Stimulated activated effector memory CD8-positive, alpha-beta T cell treated with anti-CD3 and anti-CD28 coated beads, Interleukin-12 subunit alpha, Interleukin-12 subunit beta, amount 100 ng/mL, for 72 hours (primary cell): ENCODE data around the gene PPRC1.

ENCODE experiments used
- ATAC-seq: fragments of 150-1000 bp; cut with Tn5 transposase; 2 replicates; pipeline ENCODE4 v1.10.0; 2021
- DNase-seq, 2 donors: peaks; one replicate each; pipeline ENCODE4 v3.0.0; 2021 to 2022; ENCODE audit warnings: low spot score in 2 of 2
- H3K27ac Mint-ChIP-seq: one replicate; pipeline ENCODE4 v1.8.0; 2022; ENCODE audit warnings: mild to moderate bottlenecking, mixed read lengths
- H3K36me3 Mint-ChIP-seq: one replicate; pipeline ENCODE4 v1.8.0; 2022; ENCODE audit warnings: mild to moderate bottlenecking, mixed read lengths
- H3K4me1 Mint-ChIP-seq: one replicate; pipeline ENCODE4 v1.8.0; 2022; ENCODE audit warnings: mixed read lengths
- H3K4me3 Mint-ChIP-seq: one replicate; pipeline ENCODE4 v1.8.0; 2022; ENCODE audit warnings: mild to moderate bottlenecking, mixed read lengths
- H3K9me3 Mint-ChIP-seq: one replicate; pipeline ENCODE4 v1.8.0; 2022; ENCODE audit warnings: mixed read lengths

Gene PPRC1, protein sequence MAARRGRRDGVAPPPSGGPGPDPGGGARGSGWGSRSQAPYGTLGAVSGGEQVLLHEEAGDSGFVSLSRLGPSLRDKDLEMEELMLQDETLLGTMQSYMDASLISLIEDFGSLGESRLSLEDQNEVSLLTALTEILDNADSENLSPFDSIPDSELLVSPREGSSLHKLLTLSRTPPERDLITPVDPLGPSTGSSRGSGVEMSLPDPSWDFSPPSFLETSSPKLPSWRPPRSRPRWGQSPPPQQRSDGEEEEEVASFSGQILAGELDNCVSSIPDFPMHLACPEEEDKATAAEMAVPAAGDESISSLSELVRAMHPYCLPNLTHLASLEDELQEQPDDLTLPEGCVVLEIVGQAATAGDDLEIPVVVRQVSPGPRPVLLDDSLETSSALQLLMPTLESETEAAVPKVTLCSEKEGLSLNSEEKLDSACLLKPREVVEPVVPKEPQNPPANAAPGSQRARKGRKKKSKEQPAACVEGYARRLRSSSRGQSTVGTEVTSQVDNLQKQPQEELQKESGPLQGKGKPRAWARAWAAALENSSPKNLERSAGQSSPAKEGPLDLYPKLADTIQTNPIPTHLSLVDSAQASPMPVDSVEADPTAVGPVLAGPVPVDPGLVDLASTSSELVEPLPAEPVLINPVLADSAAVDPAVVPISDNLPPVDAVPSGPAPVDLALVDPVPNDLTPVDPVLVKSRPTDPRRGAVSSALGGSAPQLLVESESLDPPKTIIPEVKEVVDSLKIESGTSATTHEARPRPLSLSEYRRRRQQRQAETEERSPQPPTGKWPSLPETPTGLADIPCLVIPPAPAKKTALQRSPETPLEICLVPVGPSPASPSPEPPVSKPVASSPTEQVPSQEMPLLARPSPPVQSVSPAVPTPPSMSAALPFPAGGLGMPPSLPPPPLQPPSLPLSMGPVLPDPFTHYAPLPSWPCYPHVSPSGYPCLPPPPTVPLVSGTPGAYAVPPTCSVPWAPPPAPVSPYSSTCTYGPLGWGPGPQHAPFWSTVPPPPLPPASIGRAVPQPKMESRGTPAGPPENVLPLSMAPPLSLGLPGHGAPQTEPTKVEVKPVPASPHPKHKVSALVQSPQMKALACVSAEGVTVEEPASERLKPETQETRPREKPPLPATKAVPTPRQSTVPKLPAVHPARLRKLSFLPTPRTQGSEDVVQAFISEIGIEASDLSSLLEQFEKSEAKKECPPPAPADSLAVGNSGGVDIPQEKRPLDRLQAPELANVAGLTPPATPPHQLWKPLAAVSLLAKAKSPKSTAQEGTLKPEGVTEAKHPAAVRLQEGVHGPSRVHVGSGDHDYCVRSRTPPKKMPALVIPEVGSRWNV (N-terminal part only)

DNA sequence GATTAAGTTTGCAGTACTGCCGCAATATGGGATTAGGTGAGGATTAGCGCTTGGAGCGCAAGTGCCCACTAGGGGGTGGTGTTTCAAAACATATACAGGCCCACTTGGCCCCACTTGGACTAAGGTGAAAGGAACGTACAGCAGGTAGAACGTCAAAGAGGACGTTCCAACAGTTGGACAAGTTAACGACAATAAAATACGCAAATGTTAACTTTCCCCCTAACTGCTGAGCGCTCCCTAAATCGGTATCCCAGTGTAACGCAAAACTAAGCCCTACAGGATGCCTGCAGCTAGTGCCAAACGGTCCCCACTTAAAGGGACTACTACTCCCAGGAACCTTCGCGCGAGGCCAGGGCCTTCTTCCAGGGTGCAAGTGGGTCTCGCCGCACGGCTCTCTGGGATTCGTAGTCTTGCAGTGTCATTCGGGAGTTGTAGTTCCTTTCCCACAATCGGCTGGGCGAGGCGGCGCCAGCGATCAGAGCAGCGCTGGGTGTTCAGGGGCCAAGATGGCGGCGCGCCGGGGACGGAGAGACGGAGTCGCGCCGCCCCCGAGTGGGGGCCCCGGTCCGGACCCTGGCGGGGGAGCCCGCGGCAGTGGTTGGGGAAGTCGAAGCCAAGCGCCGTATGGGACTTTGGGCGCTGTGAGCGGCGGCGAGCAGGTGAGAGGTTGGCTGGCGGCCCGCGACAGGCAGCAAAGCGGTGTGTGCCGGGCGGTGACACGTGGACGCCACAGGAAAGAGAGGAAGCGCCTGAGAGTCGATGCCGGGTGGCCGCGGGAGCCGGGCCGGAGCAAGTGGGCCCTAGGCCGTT lies at the start of gene PPRC1:
Gene PPRC1 (plus strand): TSS at position 478 of the 810 bp plus-strand sequence. CDS start 29 bp downstream, at position 507.
- Mint-ChIP-seq H3K4me3 (peak within 1 kb of the TSS; percentile 95), H3K4me1 (peaks cover 43% of the 10 kb centered on the region), H3K27ac (peak within 1 kb of the TSS; percentile 99), H3K9me3 (no peaks in the 10 kb centered on the region), H3K36me3 (peaks cover 53% of the 10 kb centered on the region)
- peak; percentile 96 for ATAC-seq
- peak; percentile 89 to 97 for DNase-seq

DNA sequence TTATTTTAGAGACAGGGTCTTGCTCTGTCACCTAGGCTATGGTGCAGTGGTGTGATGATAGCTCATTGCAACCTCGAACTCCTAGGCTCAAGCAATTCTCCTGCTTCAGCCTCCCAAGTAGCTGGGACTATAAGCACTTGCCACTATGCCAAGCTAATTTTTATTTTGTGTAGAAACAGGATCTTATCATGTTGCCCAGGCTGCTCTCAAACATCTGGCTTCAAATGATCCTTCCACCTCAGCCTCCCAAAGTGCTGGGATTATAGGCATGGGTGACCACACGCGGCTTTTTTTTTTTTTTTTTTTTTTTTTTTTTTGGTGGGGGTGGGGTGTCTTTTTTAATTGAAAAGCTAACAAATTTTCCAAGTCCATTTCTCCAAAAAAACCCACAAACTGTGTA lies 49.3 kb upstream of the PPRC1 start:
- no peaks in the 10 kb centered on the region for H3K36me3 Mint-ChIP-seq
- no peaks in the 10 kb centered on the region for H3K9me3 Mint-ChIP-seq
- no peak for DNase-seq
- no peaks in the 10 kb centered on the region for H3K4me1 Mint-ChIP-seq
- H3K27ac Mint-ChIP-seq, result no peak overlapping the region
- ATAC-seq, result no peak
- no peak overlapping the region for H3K4me3 Mint-ChIP-seq

DNA sequence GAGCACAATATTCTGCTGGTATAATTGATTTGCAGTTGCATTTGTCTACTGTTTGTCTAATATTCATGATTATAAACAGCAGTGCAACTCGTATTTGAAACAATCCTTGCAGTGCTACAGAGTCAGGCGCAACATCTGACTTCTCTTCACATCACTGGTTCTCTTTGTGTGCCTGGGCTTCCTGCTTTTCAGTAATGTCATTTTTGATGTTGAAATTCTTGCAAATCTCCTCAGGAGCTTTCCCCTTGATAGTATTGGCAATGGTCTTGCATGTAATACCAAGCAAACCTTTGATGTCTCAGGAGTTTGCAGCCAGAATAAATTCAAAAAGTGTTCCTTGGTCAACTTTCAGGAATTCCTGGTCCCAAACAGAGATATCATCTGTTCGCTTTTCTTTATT lies 47.5 kb upstream of the PPRC1 start:
- Mint-ChIP-seq H3K27ac (no peak overlapping the region), H3K9me3 (no peaks in the 10 kb centered on the region), H3K36me3 (no peaks in the 10 kb centered on the region), H3K4me3 (no peak overlapping the region), H3K4me1 (no peaks in the 10 kb centered on the region)
- ATAC-seq, result no peak
- no peak for DNase-seq

DNA sequence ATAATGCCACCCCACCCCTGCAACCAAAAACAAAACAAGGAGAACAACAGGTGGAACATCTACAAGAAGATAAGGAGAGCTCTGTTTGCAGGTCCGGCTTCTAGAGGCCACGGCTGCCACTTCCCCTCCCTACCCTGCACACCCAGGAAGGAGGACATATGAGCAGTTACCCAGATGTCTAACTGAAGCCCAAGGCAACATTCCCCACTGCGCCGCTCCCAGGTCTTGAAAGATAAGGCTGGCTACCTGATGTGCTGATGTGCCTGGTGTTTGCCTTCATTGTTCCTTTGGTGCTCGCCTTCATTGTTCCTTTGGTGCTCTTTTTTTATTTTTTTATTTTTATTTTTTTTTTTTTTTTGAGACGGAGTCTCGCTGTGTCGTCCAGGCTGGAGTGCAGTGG lies 46.6 kb upstream of the PPRC1 start:
- ATAC-seq (no peak), DNase-seq (no peak)
- Mint-ChIP-seq H3K9me3 (no peaks in the 10 kb centered on the region), H3K4me3 (no peak overlapping the region), H3K36me3 (no peaks in the 10 kb centered on the region), H3K4me1 (no peaks in the 10 kb centered on the region), H3K27ac (no peak overlapping the region)

DNA sequence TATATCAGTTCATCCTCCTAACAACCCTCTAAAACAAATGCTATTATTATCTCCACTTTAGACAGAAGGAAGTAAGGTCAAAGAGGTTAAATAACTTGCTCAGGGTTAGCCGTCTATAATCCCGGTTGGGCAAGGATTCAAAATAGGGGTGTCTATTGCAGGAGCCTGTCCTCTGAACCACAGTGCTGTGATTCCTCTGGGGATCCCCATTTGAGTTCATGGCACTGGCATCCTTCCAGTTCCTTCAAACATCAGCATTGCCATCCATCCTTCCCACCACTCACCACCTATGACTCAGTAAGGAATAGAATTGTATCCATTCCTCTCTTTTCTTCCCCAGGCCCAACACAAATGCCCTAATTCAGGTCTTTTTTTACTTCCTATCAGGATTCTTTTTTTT lies 42.1 kb upstream of the PPRC1 start:
- Mint-ChIP-seq H3K4me1 (no peaks in the 10 kb centered on the region), H3K9me3 (no peaks in the 10 kb centered on the region), H3K27ac (peak overlapping the region; percentile 48), H3K36me3 (peaks cover 4% of the 10 kb centered on the region), H3K4me3 (no peak overlapping the region)
- DNase-seq, result no peak
- no peak for ATAC-seq

DNA sequence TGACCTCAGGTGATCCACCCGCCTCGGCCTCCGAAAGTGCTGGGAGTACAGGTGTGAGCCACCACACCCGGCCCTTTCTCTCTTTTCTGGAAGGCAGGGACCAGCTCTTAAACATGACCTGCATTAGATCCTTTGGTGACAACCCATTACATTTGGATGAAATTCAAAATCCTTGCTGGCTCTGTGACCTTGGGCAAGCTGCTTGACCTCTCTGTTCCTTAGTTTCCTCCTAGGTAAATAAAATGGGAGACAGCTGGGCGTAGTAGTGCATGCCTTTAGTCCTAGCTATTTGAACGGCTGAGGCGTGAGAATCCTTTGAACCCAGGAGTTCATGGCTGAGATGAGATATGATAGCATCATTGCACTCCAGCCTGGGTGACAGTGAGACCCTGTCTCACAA lies 36.4 kb upstream of the PPRC1 start:
- no peak for DNase-seq
- peaks cover 25% of the 10 kb centered on the region for H3K36me3 Mint-ChIP-seq
- ATAC-seq, result no peak
- no peak overlapping the region for H3K27ac Mint-ChIP-seq
- H3K9me3 Mint-ChIP-seq, result no peaks in the 10 kb centered on the region
- no peak overlapping the region for H3K4me3 Mint-ChIP-seq
- H3K4me1 Mint-ChIP-seq, result no peaks in the 10 kb centered on the region

DNA sequence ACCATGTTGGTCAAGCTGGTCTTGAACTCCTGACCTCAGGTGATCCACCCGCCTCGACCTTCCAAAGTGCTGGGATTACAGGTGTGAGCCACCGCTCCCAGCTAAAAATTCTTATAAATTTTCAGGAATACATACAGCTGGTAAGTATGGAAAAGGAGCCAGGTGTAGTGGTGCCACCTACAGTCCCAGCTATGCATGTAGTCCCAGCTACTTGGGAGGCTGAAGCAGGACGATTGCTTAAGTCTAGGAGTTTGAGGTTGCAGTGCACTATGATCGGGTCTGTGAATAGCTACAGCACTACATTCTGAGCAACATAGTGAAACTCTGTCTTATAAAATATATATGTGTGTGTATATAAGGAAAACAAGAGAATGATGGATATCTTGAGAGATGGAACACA lies 31.7 kb upstream of the PPRC1 start:
- Mint-ChIP-seq H3K4me1 (peaks cover 14% of the 10 kb centered on the region), H3K4me3 (no peak overlapping the region), H3K36me3 (peaks cover 33% of the 10 kb centered on the region), H3K27ac (no peak overlapping the region), H3K9me3 (no peaks in the 10 kb centered on the region)
- ATAC-seq (no peak), DNase-seq (no peak)

DNA sequence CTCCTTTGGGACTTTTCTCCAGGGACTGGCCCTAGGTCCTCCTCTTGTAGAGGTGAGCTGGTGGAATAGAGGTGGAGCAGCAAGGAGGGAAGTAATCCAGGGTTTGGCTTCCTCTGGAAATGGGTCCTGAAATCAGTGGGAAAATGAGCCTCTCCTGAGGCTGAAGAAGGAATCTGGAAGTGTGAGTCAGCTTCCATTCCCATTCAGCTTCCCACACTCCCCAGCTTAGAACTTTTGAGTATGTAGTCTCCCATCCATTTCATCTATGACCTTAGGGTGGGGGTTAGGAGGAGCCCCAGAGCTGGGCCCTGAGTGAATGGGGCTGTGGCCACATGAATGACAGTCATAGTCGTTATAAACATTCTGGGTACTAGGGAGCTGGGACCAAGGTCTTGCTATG lies 30.4 kb upstream of the PPRC1 start:
- H3K4me3 Mint-ChIP-seq, result no peak overlapping the region
- peak overlapping the region; percentile 78 for H3K27ac Mint-ChIP-seq
- peaks cover 46% of the 10 kb centered on the region for H3K36me3 Mint-ChIP-seq
- ATAC-seq (no peak), DNase-seq (no peak)
- no peaks in the 10 kb centered on the region for H3K9me3 Mint-ChIP-seq
- peaks cover 16% of the 10 kb centered on the region for H3K4me1 Mint-ChIP-seq

DNA sequence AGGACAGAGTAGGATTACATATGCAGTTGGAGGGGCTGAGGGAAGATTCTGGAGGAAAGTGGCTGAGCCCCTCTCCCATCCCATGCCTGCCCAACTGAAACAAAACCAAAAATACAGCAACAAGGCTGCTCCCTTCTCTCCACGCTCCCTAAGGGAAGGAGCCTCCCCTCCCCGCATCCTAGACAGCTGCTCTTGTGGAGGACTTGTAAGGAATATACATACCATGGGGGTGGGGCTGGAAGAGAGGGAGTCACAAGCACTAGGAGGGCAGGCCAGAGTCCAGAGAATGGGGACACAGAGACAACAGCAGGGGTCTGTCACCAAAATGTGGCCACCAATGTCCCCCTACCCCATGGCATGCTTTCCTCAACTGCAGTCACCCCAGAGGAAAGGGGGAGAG lies 25.8 kb upstream of the PPRC1 start:
- H3K4me1 Mint-ChIP-seq, result peaks cover 30% of the 10 kb centered on the region
- H3K9me3 Mint-ChIP-seq, result no peaks in the 10 kb centered on the region
- H3K36me3 Mint-ChIP-seq, result peaks cover 70% of the 10 kb centered on the region
- ATAC-seq (no peak), DNase-seq (no peak)
- H3K4me3 Mint-ChIP-seq, result no peak overlapping the region
- peak overlapping the region; percentile 14 for H3K27ac Mint-ChIP-seq

DNA sequence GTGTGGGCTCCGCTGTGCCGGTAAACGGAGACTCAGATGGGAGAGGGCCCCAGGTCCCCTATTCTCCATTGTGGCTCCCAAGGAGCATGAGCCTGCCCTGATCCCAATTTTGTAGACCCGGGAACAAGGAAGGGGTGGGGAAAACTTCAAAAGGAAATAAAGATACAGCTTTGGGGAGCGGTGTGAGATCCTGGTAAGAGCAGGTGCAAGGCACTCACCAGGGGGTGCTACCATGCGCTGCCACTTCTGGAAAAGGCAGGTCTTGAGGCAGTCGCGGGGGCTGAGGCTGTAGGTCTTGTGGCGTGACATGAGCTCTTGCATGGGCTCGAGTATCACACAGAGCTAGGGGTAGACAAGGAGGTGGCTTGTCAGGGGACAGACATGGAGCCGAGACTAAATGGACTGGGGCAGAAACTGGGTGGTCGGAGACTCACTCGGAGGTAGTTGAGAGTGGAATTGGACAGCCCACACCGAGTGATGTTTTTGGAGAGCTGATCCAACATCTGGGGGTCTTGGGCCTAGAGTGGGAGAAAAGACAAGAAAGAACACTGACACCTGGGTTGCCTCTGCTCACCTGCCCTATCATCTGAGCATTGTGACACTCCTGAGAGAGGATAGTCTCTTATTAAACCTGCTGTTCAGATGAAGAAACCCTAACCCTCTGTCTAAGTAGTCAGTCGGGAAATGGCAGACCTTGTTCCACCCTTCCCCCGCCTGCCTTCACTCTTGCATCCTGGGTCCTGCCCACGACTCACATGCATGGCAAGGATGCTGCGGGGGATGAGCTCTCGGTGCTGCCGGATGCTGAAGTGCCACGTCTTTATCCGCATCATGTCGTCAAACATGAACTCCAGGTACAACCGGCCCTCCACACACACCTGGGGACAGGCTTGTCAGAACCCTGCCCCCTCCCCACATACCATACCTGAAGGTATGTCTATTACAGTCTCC lies 23.4 kb upstream of the PPRC1 start:
- Mint-ChIP-seq H3K4me1 (peaks cover 46% of the 10 kb centered on the region), H3K36me3 (peaks cover 86% of the 10 kb centered on the region), H3K9me3 (no peaks in the 10 kb centered on the region), H3K4me3 (no peak overlapping the region), H3K27ac (peak overlapping the region; percentile 61)
- ATAC-seq (no peak), DNase-seq (no peak)

DNA sequence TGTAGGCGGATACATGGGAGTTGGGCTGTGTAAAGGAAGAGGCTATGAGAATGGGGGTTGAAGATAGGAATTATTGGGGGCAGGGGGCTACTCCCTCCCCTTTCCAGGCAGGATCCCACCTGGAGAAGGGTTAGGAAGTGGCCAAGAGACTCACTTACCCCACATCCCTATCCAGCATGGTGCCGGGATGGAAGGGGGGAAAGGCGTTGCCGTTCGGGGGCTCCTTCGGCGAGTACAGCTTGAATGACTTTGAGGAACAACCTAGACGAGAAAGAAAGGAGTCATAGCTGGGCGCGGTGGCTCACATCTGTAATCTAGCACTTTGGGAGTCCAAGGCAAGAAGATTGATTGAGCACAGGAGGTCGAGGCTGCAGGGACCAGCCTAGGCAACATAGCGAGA lies 21.6 kb upstream of the PPRC1 start:
- H3K4me1 Mint-ChIP-seq, result peaks cover 49% of the 10 kb centered on the region
- ATAC-seq, result no peak
- DNase-seq, result no peak
- H3K36me3 Mint-ChIP-seq, result peaks cover 70% of the 10 kb centered on the region
- no peaks in the 10 kb centered on the region for H3K9me3 Mint-ChIP-seq
- H3K4me3 Mint-ChIP-seq, result no peak overlapping the region
- peak overlapping the region; percentile 94 for H3K27ac Mint-ChIP-seq

DNA sequence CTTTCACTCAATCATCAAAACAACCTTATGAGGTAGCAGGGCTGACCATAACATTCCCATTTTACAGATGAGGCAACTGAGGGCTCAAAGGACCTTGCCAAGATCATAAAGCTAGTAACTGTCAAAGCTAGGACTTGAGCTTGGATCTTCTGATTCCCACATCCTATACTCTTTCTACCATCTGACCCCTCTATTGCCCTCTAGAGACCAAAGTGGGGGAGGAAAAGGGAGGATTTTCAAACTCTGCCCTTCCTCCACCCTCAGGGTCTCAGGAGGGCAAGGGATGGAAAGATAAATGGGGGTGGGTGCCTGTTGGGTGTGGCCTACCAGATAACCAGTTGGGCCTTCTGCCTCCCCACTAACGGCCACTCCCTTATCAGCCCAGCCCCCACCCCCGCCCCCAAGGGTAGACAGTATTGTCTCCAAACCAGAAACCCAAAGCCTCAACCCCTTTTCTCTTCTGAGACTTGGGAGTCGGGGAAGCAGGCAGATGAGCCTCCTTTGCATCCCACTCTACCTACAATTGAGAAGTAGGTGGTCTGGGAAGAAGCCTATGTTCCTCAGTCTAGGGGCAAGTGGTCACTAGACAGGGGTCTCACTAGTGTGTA lies 20.5 kb upstream of the PPRC1 start:
- H3K27ac Mint-ChIP-seq, result peak overlapping the region; percentile 94
- H3K4me3 Mint-ChIP-seq, result peak overlapping the region; percentile 81

DNA sequence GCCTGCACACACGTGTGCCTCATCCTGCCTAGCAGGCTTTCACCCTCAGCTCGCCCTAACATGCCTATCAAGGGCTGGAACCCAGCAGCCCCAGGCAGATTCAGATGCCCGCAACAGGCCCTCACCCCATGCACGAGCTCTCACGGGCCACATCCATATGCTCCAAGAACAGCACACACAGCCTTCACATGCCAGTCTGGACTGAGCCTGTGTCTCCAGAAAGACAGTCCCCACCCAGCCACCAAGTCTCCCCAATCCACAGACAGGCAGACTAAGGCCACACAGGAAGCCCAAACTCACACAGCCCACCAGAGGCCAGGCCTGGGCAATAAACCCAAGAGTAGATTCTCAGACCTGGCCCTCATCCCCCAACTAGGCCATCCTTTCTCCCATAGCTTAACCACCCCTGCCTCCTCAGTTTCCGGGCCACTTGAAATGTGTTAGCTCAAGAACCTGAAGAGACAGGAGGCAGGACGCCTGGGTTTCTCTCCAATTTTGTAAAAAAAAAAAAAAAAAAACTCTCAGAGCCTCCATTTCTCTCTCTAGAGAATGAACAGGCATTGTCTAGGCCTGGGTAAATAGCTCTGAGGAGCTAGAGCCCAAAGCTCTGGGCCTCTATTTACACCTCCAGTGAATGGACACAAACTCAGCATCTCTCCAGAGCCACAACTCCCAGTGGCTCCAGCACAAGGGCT lies 19.4 kb upstream of the PPRC1 start:
- Mint-ChIP-seq H3K27ac (peak overlapping the region; percentile 94), H3K36me3 (peaks cover 64% of the 10 kb centered on the region), H3K9me3 (no peaks in the 10 kb centered on the region), H3K4me3 (peak overlapping the region; percentile 81), H3K4me1 (peaks cover 69% of the 10 kb centered on the region)
- ATAC-seq (no peak), DNase-seq (peak in 1 of 2 donors; percentile 54)

More for the DNA sequence above, 20.5 kb upstream of the PPRC1 start:
- Mint-ChIP-seq H3K36me3 (peaks cover 62% of the 10 kb centered on the region), H3K9me3 (no peaks in the 10 kb centered on the region), H3K4me1 (peaks cover 58% of the 10 kb centered on the region)
- no peak for ATAC-seq
- DNase-seq, result no peak
